HL-60 (cell line): Measurements from ENCODE around the gene ZSWIM7.

Experiments used
- DNase-seq, 2 experiments: peaks; one replicate each; pipeline ENCODE4 v3.0.0-alpha.2; 2010 to 2020; ENCODE audit warnings: low read depth in 1 of 2, low spot score in 1 of 2
- H3K27ac ChIP-seq: fragments of 250-450 bp; sonication (Bioruptor Pico); replicated peaks from 2 replicates; pipeline ENCODE4 v1.5.1; 2020; ENCODE audit warnings: mild to moderate bottlenecking, moderate library complexity
- H3K27me3 ChIP-seq: fragments of 250-450 bp; sonication (Bioruptor Pico); 2 replicates; pipeline ENCODE4 v1.5.1; 2021; ENCODE audit warnings: mild to moderate bottlenecking, moderate library complexity; ENCODE audit not compliant: insufficient read depth, poor library complexity, severe bottlenecking
- H3K4me3 ChIP-seq: replicated peaks from 2 replicates; pipeline ENCODE4 v1.5.1; 2011; ENCODE audit warnings: mild to moderate bottlenecking, control low read depth, low read length; ENCODE audit not compliant: insufficient read depth
- GABPA ChIP-seq: IDR thresholded peaks from 2 replicates; pipeline ENCODE4 v1.6.1; 2012; ENCODE audit warnings: low read depth
- POLR2AphosphoS5 ChIP-seq: IDR thresholded peaks from 2 replicates; pipeline ENCODE4 v1.6.1; 2012; ENCODE audit warnings: low read depth
- REST ChIP-seq: IDR thresholded peaks from 2 replicates; pipeline ENCODE4 v1.6.1; 2012; ENCODE audit warnings: low read depth; ENCODE audit not compliant: insufficient replicate concordance
- SPI1 ChIP-seq: IDR thresholded peaks from 2 replicates; pipeline ENCODE4 v1.6.1; 2012; ENCODE audit warnings: low read depth, mild to moderate bottlenecking, borderline replicate concordance
- TF ChIP-seq, protein P1 (sequence below): IDR thresholded peaks from one replicate; pipeline ENCODE4 v1.5.1; 2011; ENCODE audit warnings: low read length, control low read depth, inconsistent platforms; ENCODE audit not compliant: insufficient read depth

The ZSWIM7 gene

GRCh38 chr17:15946611-15947120 is 52.8 kb downstream of the ZSWIM7 start:
- TF ChIP-seq, protein P1, sequence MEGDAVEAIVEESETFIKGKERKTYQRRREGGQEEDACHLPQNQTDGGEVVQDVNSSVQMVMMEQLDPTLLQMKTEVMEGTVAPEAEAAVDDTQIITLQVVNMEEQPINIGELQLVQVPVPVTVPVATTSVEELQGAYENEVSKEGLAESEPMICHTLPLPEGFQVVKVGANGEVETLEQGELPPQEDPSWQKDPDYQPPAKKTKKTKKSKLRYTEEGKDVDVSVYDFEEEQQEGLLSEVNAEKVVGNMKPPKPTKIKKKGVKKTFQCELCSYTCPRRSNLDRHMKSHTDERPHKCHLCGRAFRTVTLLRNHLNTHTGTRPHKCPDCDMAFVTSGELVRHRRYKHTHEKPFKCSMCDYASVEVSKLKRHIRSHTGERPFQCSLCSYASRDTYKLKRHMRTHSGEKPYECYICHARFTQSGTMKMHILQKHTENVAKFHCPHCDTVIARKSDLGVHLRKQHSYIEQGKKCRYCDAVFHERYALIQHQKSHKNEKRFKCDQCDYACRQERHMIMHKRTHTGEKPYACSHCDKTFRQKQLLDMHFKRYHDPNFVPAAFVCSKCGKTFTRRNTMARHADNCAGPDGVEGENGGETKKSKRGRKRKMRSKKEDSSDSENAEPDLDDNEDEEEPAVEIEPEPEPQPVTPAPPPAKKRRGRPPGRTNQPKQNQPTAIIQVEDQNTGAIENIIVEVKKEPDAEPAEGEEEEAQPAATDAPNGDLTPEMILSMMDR: no peak
- TF ChIP-seq GABPA (no peak), REST (no peak), POLR2AphosphoS5 (no peak), SPI1 (no peak)
- H3K27ac ChIP-seq: no peak overlapping the region
- peak overlapping the region; percentile 50 for H3K4me3 ChIP-seq
- DNase-seq: no peak
- H3K27me3 ChIP-seq: no peaks in the 10 kb centered on the region

DNA sequence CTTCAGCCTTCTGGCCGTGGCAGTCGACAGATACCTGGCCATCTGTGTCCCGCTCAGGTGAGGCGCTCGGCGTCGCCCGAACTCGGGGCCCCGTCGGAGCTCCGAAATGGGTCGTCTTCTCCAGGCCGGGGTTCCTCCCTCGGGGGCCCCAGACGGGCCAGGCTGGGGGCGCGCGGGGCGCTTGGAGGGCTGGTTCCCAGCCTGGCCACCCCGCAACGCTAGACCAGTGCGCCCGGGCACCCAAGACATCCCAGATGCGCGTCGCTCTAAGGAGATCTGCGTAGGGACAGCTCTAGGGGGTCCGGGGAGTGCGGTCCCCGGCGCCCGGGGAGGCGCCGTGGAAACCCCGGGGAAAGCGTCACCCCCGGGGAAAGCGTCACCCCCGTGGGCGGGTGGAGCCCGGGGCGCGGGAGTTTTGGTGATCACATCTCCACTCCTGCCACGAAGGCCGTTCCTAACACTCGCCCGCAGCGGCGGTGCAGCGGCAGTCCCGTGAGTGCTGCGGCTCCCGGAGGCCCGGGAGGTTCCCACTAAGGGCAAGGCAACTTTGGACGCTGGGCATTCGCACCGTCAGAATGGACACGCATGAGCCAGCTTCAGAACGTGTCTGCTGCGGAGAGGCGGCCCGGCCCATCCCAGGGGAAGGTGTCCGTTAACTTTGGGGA is 53.8 kb downstream of the ZSWIM7 start:
- Histone ChIP-seq H3K27me3 (no peaks in the 10 kb centered on the region), H3K4me3 (peak overlapping the region; percentile 50), H3K27ac (peak overlapping the region; percentile 53)
- TF ChIP-seq POLR2AphosphoS5 (no peak), REST (no peak), SPI1 (no peak), GABPA (no peak)
- TF ChIP-seq, protein P1: no peak
- DNase-seq: no peak

DNA sequence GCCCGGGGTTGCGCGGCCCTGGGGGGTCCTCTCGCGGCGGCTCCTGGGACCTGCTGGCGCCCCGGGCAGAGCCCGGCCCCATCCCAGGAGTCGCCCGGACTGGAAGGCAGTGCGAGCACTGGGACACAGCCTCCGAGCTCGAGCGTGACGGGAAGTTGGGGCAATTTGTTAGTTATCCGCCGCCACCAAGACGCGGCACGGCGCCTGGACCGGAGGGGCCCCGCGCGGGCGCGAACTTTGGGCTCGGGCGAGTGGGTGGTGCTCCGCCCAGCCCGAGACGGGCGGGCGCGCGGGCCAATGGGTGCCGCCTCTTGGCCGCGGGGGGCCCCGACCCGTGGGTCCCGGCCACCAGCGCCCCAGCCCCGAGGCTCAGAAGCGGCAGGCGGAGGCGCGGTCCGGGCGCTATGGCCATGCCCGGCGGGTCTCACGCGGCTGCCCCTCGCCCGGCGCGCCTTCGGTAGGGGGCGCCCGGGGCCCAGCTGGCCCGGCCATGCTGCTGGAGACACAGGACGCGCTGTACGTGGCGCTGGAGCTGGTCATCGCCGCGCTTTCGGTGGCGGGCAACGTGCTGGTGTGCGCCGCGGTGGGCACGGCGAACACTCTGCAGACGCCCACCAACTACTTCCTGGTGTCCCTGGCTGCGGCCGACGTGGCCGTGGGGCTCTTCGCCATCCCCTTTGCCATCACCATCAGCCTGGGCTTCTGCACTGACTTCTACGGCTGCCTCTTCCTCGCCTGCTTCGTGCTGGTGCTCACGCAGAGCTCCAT is 54.6 kb downstream of the ZSWIM7 start, which contains the start of gene ADORA2B:
Gene ADORA2B (plus strand): TSS at position 372 of the 768 bp plus-strand sequence. CDS start 119 bp downstream, at position 491.
- DNase-seq: peak; percentile 40 to 48
- Histone ChIP-seq H3K4me3 (peak within 1 kb of the TSS; percentile 50), H3K27me3 (no peaks in the 10 kb centered on the region), H3K27ac (peak within 1 kb of the TSS; percentile 53)
- TF ChIP-seq REST (no peak), POLR2AphosphoS5 (no peak), GABPA (no peak), SPI1 (no peak)
- TF ChIP-seq, protein P1: no peak
